ENCODE measurements around the gene TRIM14.

DNA sequence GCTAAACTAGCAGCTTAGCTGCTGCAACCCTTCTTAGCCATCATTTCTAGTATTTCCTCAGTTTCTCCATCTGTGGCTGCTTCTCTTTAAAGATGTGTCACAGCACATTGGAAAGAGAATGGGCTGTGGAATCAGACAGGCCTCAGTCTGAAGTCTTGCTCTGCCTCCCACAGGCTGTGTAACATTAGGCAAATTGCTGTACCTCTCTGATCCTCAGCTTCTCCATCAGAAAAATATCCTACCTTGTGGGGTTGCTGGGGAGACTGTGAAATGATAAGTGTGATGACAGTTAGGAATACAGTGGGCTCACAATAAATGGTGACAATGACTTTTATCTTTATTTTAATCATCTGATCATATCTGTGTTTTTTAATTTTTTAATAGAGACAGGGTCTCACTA is 17.5 kb upstream of the TRIM14 start:
- TF ChIP-seq, protein P1, sequence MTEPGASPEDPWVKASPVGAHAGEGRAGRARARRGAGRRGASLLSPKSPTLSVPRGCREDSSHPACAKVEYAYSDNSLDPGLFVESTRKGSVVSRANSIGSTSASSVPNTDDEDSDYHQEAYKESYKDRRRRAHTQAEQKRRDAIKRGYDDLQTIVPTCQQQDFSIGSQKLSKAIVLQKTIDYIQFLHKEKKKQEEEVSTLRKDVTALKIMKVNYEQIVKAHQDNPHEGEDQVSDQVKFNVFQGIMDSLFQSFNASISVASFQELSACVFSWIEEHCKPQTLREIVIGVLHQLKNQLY (CRISPR knock-in tag; IDR thresholded peaks at IDR 0.05), result no peak
- TF ChIP-seq ZNF546 (CRISPR knock-in tag; conservative IDR thresholded peaks at IDR 0.05) (no peak), NFIC (IDR thresholded peaks at IDR 0.05; ENCODE audit: low read length) (no peak), TAF1 (CRISPR knock-in tag; IDR thresholded peaks at IDR 0.05) (no peak), FOXK2 (IDR thresholded peaks at IDR 0.05) (no peak), ZNF549 (CRISPR knock-in tag; IDR thresholded peaks at IDR 0.05) (no peak), SETDB1 (CRISPR knock-in tag; IDR thresholded peaks at IDR 0.05; ENCODE audit: borderline replicate concordance) (no peak), MED1 (CRISPR knock-in tag; IDR thresholded peaks at IDR 0.05) (no peak), ELF4 (CRISPR knock-in tag; IDR thresholded peaks at IDR 0.05; ENCODE audit: borderline replicate concordance) (no peak)
- TF ChIP-seq, protein P2, sequence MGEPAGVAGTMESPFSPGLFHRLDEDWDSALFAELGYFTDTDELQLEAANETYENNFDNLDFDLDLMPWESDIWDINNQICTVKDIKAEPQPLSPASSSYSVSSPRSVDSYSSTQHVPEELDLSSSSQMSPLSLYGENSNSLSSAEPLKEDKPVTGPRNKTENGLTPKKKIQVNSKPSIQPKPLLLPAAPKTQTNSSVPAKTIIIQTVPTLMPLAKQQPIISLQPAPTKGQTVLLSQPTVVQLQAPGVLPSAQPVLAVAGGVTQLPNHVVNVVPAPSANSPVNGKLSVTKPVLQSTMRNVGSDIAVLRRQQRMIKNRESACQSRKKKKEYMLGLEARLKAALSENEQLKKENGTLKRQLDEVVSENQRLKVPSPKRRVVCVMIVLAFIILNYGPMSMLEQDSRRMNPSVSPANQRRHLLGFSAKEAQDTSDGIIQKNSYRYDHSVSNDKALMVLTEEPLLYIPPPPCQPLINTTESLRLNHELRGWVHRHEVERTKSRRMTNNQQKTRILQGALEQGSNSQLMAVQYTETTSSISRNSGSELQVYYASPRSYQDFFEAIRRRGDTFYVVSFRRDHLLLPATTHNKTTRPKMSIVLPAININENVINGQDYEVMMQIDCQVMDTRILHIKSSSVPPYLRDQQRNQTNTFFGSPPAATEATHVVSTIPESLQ (CRISPR knock-in tag; conservative IDR thresholded peaks at IDR 0.05), result no peak

All from HepG2 (cell line).